OCI-LY7 (cell line): ENCODE data around the gene CKM. TPM values are rescaled to one million over a fixed set of nuclear protein-coding genes. Genes with fewer than 3 reads are reported as not detected.

Source experiments
- BruUV-seq: library from RNA; stranded (reverse); fragments of 400-500 nt; replicated peaks from 2 replicates; lab custom pipeline; 2021; lab: Mats Ljungman, UMichigan
- CTCF ChIA-PET: fragments of 300-600 bp; sonication (Branson Sonifier 250); formaldehyde crosslinking; loops from one replicate; lab custom pipeline; 2022; ENCODE audit warnings: antibody characterized with exemption; ENCODE audit not compliant: unreplicated experiment; lab: Charles Lee
- POLR2A ChIA-PET: fragments of 300-600 bp; sonication (Branson Sonifier 250); formaldehyde crosslinking; loops from one replicate; lab custom pipeline; 2022; ENCODE audit warnings: antibody characterized with exemption; lab: Charles Lee
- DNase-seq: peaks from one replicate; pipeline ENCODE4 v3.0.0-alpha.2; 2015; ENCODE audit warnings: low spot score
- H2AFZ ChIP-seq: fragments of 200-600 bp; sonication (generic), shearing (Covaris generic); 2 replicates; pipeline ENCODE4 v1.6.1; 2014; ENCODE audit warnings: mild to moderate bottlenecking, antibody characterized with exemption, low read length, moderate library complexity
- H3K27ac ChIP-seq: fragments of 200-600 bp; sonication (generic); 2 replicates; pipeline ENCODE4 v1.5.1; 2014; ENCODE audit warnings: mixed run types, low read depth, mild to moderate bottlenecking, moderate library complexity, low read length, inconsistent platforms; ENCODE audit not compliant: poor library complexity, severe bottlenecking
- H3K36me3 ChIP-seq: fragments of 200-600 bp; sonication (generic); 2 replicates; pipeline ENCODE4 v1.6.1; 2014; ENCODE audit warnings: mild to moderate bottlenecking, antibody characterized with exemption, low read length, moderate library complexity, mixed read lengths; ENCODE audit not compliant: insufficient read depth
- H3K4me1 ChIP-seq: fragments of 200-600 bp; sonication (generic); 2 replicates; pipeline ENCODE4 v1.5.1; 2014; ENCODE audit warnings: mild to moderate bottlenecking, low read length; ENCODE audit not compliant: insufficient read depth, poor library complexity, severe bottlenecking
- H3K4me2 ChIP-seq: fragments of 200-600 bp; sonication (generic); 2 replicates; pipeline ENCODE4 v1.6.1; 2014; ENCODE audit warnings: mild to moderate bottlenecking, low read length
- H3K4me3 ChIP-seq: fragments of 200-600 bp; sonication (generic); 2 replicates; pipeline ENCODE4 v1.5.1; 2014; ENCODE audit warnings: mild to moderate bottlenecking, low read depth, low read length; ENCODE audit not compliant: poor library complexity, severe bottlenecking
- H3K79me2 ChIP-seq: fragments of 200-600 bp; sonication (generic); 2 replicates; pipeline ENCODE4 v1.6.1; 2016; ENCODE audit warnings: low read depth, mild to moderate bottlenecking, low read length, moderate library complexity, mixed read lengths; ENCODE audit not compliant: insufficient read depth
- H3K9me2 ChIP-seq: fragments of 200-600 bp; sonication (generic); 2 replicates; pipeline ENCODE4 v1.6.1; 2016; ENCODE audit warnings: mild to moderate bottlenecking, low read length, mixed read lengths; ENCODE audit not compliant: insufficient read depth
- H3K9me3 ChIP-seq: fragments of 200-600 bp; sonication (generic); 2 replicates; pipeline ENCODE4 v1.6.1; 2014; ENCODE audit warnings: mild to moderate bottlenecking, mixed run types, low read length, mixed read lengths
- H4K20me1 ChIP-seq: fragments of 200-600 bp; sonication (generic); 2 replicates; pipeline ENCODE4 v1.6.1; 2014; ENCODE audit warnings: mild to moderate bottlenecking, antibody characterized with exemption, low read length, moderate library complexity, mixed read lengths; ENCODE audit not compliant: insufficient read depth
- EZH2phosphoT487 ChIP-seq: fragments of 200-600 bp; sonication (generic); IDR thresholded peaks from 2 replicates; pipeline ENCODE4 v1.6.1; 2018; ENCODE audit warnings: low read depth, borderline replicate concordance, mild to moderate bottlenecking, mixed run types, antibody characterized with exemption, low read length, moderate library complexity, mixed read lengths
- intact Hi-C: fragments of 100-400 bp; cut with micrococcal nuclease; formaldehyde crosslinking; loops from one replicate; pipeline ENCODE4 v1.10.0; 2022; ENCODE audit not compliant: unreplicated experiment
- total RNA-seq, 2 experiments: library from RNA; depleted of rRNA in 1 of 2; stranded (reverse); fragments of >200 nt in 1 of 2; shearing (Covaris generic) in 1 of 2; gene quantifications; 2 replicates each; pipeline ENCODE4 v1.2.3, GENCODE V29; 2014 to 2022
- TF ChIP-seq, protein P1 (sequence below): fragments of 200-600 bp; sonication (generic); conservative IDR thresholded peaks from 2 replicates; pipeline ENCODE4 v1.5.1; 2014; ENCODE audit warnings: mild to moderate bottlenecking, antibody characterized with exemption, low read length, moderate library complexity, mixed read lengths

CKM gene
- total RNA-seq, 2 experiments from 2014 or later, result not detected

DNA sequence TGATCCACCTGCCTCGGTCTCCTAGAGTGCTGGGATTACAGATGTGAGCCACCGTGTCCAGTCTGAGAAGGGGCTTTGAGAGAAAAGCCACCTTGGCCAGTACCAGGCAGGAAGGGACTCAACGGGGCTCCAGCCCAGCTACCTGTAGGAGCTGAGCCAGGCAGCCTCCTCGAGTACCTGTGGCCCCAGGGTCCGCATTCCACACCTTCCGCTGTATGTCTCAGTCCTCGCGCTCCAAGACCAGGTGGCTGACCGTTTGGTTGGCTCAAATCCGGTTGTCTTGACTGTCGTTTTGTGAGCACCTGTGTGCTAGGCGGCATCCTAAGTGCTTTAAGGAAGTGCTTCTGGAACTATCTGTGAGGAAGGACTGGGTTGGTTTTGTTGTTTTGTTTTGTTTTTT, 55.4 kb downstream of the CKM start:
- peaks cover 6% of the 10 kb centered on the region; the same call in 1 of the 2 replicates for H3K36me3 ChIP-seq
- no peaks in the 10 kb centered on the region for H3K9me2 ChIP-seq
- no peak overlapping the region for H2AFZ ChIP-seq
- TF ChIP-seq EZH2phosphoT487, result no peak
- TF ChIP-seq, protein P1, sequence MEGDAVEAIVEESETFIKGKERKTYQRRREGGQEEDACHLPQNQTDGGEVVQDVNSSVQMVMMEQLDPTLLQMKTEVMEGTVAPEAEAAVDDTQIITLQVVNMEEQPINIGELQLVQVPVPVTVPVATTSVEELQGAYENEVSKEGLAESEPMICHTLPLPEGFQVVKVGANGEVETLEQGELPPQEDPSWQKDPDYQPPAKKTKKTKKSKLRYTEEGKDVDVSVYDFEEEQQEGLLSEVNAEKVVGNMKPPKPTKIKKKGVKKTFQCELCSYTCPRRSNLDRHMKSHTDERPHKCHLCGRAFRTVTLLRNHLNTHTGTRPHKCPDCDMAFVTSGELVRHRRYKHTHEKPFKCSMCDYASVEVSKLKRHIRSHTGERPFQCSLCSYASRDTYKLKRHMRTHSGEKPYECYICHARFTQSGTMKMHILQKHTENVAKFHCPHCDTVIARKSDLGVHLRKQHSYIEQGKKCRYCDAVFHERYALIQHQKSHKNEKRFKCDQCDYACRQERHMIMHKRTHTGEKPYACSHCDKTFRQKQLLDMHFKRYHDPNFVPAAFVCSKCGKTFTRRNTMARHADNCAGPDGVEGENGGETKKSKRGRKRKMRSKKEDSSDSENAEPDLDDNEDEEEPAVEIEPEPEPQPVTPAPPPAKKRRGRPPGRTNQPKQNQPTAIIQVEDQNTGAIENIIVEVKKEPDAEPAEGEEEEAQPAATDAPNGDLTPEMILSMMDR, result no peak
- no peaks in the 10 kb centered on the region for H3K79me2 ChIP-seq
- no peaks in the 10 kb centered on the region for H4K20me1 ChIP-seq
- H3K27ac ChIP-seq, result no peak overlapping the region
- H3K4me1 ChIP-seq, result no peaks in the 10 kb centered on the region
- POLR2A ChIA-PET, result no interaction called here
- CTCF ChIA-PET, result no interaction called here
- no peak overlapping the region for H3K4me2 ChIP-seq
- no peak overlapping the region for H3K4me3 ChIP-seq
- intact Hi-C loops, result no loop called here
- H3K9me3 ChIP-seq, result no peaks in the 10 kb centered on the region
- no peak for DNase-seq
- BruUV-seq, result no TSS peak

DNA sequence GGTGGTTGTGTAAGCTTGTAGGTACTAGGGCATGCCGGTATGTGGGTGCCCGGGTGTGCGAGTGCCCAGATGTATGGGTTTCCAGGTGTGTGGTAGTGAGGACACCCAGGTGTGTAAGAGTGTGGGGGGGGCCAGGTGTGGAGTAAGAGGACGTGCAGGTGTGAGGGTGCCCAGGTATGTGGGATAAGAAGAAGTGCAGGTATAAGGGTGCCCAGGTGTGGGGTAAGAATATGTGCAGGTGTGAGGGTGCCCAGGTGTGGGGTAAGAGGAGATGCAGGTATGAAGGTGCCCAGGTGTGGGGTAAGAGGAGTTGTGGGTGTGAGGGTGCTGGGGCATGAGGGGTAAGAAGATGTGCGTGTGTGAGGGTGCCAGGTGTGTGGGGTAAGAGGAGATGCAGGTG, 57.3 kb downstream of the CKM start:
- BruUV-seq, result no TSS peak
- Histone ChIP-seq H3K4me3 (no peak overlapping the region), H3K4me1 (no peaks in the 10 kb centered on the region), H2AFZ (no peak overlapping the region), H3K27ac (no peak overlapping the region), H3K4me2 (no peak overlapping the region), H3K9me3 (no peaks in the 10 kb centered on the region), H3K36me3 (no peaks in the 10 kb centered on the region), H3K9me2 (no peaks in the 10 kb centered on the region), H4K20me1 (no peaks in the 10 kb centered on the region), H3K79me2 (no peaks in the 10 kb centered on the region)
- DNase-seq, result peak; percentile 10
- TF ChIP-seq, protein P1, result no peak
- no peak for TF ChIP-seq EZH2phosphoT487
- ChIA-PET CTCF (no interaction called here), POLR2A (no interaction called here)
- intact Hi-C loops, result no loop called here

DNA sequence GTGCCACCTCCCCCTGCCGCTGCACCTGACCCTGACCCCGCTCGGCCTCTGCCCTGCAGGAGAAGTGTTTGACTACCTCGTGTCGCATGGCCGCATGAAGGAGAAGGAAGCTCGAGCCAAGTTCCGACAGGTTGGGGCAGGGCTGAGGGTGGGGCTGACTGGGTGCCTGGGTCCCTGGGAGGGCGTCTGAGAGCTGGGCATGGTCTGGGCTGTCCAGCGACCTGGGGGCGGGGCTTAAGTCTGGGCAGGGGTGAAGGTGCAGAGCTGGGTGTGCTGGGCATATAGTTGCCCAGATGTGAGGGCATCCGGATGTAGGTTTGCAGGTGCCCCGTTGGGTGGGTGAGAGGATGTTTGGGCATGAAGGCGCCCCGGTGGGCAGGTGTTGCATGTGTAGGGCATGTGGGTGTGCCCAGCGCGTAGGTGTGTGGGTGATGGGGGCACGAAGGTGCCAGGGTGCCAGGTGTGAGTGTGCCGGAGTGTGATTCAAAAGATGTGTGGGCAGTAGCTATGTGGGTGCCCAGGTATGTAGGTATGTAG, 57.8 kb downstream of the CKM start:
- POLR2A ChIA-PET, result no interaction called here
- no peak for TF ChIP-seq EZH2phosphoT487
- TF ChIP-seq, protein P1, result no peak
- no TSS peak for BruUV-seq
- H4K20me1 ChIP-seq, result no peaks in the 10 kb centered on the region
- no peak overlapping the region for H3K27ac ChIP-seq
- no peak for DNase-seq
- no peaks in the 10 kb centered on the region for H3K79me2 ChIP-seq
- no peak overlapping the region for H3K4me3 ChIP-seq
- CTCF ChIA-PET, result no interaction called here
- H3K9me2 ChIP-seq, result no peaks in the 10 kb centered on the region
- no peaks in the 10 kb centered on the region for H3K4me1 ChIP-seq
- H3K9me3 ChIP-seq, result no peaks in the 10 kb centered on the region
- no peaks in the 10 kb centered on the region for H3K36me3 ChIP-seq
- no peak overlapping the region for H3K4me2 ChIP-seq
- intact Hi-C loops, result no loop called here
- H2AFZ ChIP-seq, result no peak overlapping the region
